A673 (cell line): ENCODE measurements around the gene CTTN. TPM values are rescaled to one million over a fixed set of nuclear protein-coding genes. Genes with fewer than 3 reads are reported as not detected.

Experiments used
- BruUV-seq: library from RNA; stranded (reverse); fragments of 400-500 nt; replicated peaks from 2 replicates; lab custom pipeline; 2021; lab: Mats Ljungman, UMichigan
- CTCF ChIA-PET: fragments of 300-600 bp; sonication (Branson Sonifier 250); formaldehyde crosslinking; loops from one replicate; lab custom pipeline; 2022; ENCODE audit warnings: antibody characterized with exemption; lab: Charles Lee
- POLR2A ChIA-PET: fragments of 300-600 bp; sonication (Branson Sonifier 250); formaldehyde crosslinking; loops from one replicate; lab custom pipeline; 2022; ENCODE audit warnings: antibody characterized with exemption; ENCODE audit not compliant: low non-redundant PET; lab: Charles Lee
- DNase-seq: peaks from one replicate; pipeline ENCODE4 v3.0.0-alpha.2; 2015; ENCODE audit warnings: low spot score
- H3K27ac ChIP-seq: fragments of 200-600 bp; sonication (generic); 2 replicates; pipeline ENCODE4 v1.5.1; 2016; ENCODE audit warnings: mixed run types, low read depth, mild to moderate bottlenecking, mixed read lengths, antibody characterized with exemption, low read length; ENCODE audit not compliant: poor library complexity, severe bottlenecking
- H3K27me3 ChIP-seq: fragments of 200-600 bp; sonication (generic); replicated peaks from 2 replicates; pipeline ENCODE4 v1.6.1; 2017; ENCODE audit warnings: mixed run types, low read depth, mild to moderate bottlenecking, mixed read lengths, antibody characterized with exemption, low read length; ENCODE audit not compliant: insufficient read depth, poor library complexity
- H3K36me3 ChIP-seq: fragments of 200-600 bp; sonication (generic); 2 replicates; pipeline ENCODE4 v1.6.1; 2016; ENCODE audit warnings: mixed run types, mild to moderate bottlenecking, mixed read lengths, antibody characterized with exemption, low read length; ENCODE audit not compliant: insufficient read depth, poor library complexity, severe bottlenecking
- H3K4me1 ChIP-seq: fragments of 200-600 bp; sonication (generic); 2 replicates; pipeline ENCODE4 v1.6.1; 2017; ENCODE audit warnings: mixed run types, mild to moderate bottlenecking, mixed read lengths, antibody characterized with exemption, low read length; ENCODE audit not compliant: insufficient read depth, poor library complexity, severe bottlenecking
- H3K4me3 ChIP-seq: fragments of 200-600 bp; sonication (generic); 2 replicates; pipeline ENCODE4 v1.5.1; 2016; ENCODE audit warnings: low read depth, mixed run types, mild to moderate bottlenecking, mixed read lengths, low read length; ENCODE audit not compliant: poor library complexity, severe bottlenecking
- H3K9me3 ChIP-seq: fragments of 200-600 bp; sonication (generic); 2 replicates; pipeline ENCODE4 v1.6.1; 2016; ENCODE audit warnings: mixed run types, low read depth, mild to moderate bottlenecking, mixed read lengths, antibody characterized with exemption, low read length; ENCODE audit not compliant: poor library complexity, severe bottlenecking
- CTCF ChIP-seq: fragments of 300-800, 200-600 bp; sonication (generic); conservative IDR thresholded peaks from 2 replicates; pipeline ENCODE4 v1.5.1; 2017; ENCODE audit warnings: low read depth, mild to moderate bottlenecking, antibody characterized with exemption, low read length, moderate library complexity, mixed read lengths
- EZH2 ChIP-seq: fragments of 200-600 bp; sonication (generic); IDR thresholded peaks from 2 replicates; pipeline ENCODE4 v1.6.1; 2017; ENCODE audit warnings: borderline replicate concordance, low read depth, mild to moderate bottlenecking, mixed read lengths, antibody characterized with exemption, low read length; ENCODE audit not compliant: poor library complexity, severe bottlenecking
- intact Hi-C: fragments of 100-400 bp; cut with micrococcal nuclease; formaldehyde crosslinking; loops from one replicate; pipeline ENCODE4 v1.10.0; 2022; ENCODE audit not compliant: unreplicated experiment
- total RNA-seq: library from RNA; stranded (reverse); gene quantifications from 2 replicates; pipeline ENCODE4 v1.2.3, GENCODE V29; 2021

CTTN gene
- total RNA-seq, 1 experiment from 2014 or later = 247 TPM

GRCh38 chr11:70477176-70477575 is 78.8 kb downstream of the CTTN start:
- TF ChIP-seq EZH2 (no peak), CTCF (no peak)
- Histone ChIP-seq H3K4me1 (no peaks in the 10 kb centered on the region), H3K4me3 (no peak overlapping the region), H3K27me3 (no peaks in the 10 kb centered on the region), H3K27ac (no peak overlapping the region), H3K36me3 (no peaks in the 10 kb centered on the region), H3K9me3 (no peaks in the 10 kb centered on the region)
- ChIA-PET POLR2A (no interaction called here), CTCF (interaction anchor here (0.7 kb wide), 1 partner anchor 10 kb away, joined by 3 read pairs; no protein-coding TSS in a partner anchor)
- intact Hi-C loops = no loop called here
- no peak for DNase-seq
- BruUV-seq = no TSS peak

GRCh38 chr11:70477609-70478008 is 79.3 kb downstream of the CTTN start:
- no peaks in the 10 kb centered on the region for H3K36me3 ChIP-seq
- H3K4me1 ChIP-seq = no peaks in the 10 kb centered on the region
- intact Hi-C loops = no loop called here
- no peaks in the 10 kb centered on the region for H3K9me3 ChIP-seq
- H3K4me3 ChIP-seq = no peak overlapping the region
- ChIA-PET POLR2A (no interaction called here), CTCF (no interaction called here)
- no peak for TF ChIP-seq CTCF
- no peak for TF ChIP-seq EZH2
- H3K27me3 ChIP-seq = no peaks in the 10 kb centered on the region
- no peak for DNase-seq
- no TSS peak for BruUV-seq
- H3K27ac ChIP-seq = no peak overlapping the region

- CTCF ChIA-PET = no interaction called here
- BruUV-seq = no TSS peak
- intact Hi-C loops = no loop called here
These were observed 80.0 kb downstream of the CTTN start for GRCh38 chr11:70478166-70478890.

More at GRCh38 chr11:70478166-70478890, 80.0 kb downstream of the CTTN start:
- Histone ChIP-seq H3K9me3 (no peaks in the 10 kb centered on the region), H3K36me3 (no peaks in the 10 kb centered on the region), H3K4me3 (no peak overlapping the region), H3K4me1 (peaks cover 3% of the 10 kb centered on the region), H3K27me3 (no peaks in the 10 kb centered on the region), H3K27ac (no peak overlapping the region)
- POLR2A ChIA-PET = no interaction called here
- DNase-seq = no peak
- TF ChIP-seq EZH2 (no peak), CTCF (no peak)
